A549 (cell line): ENCODE results near the gene ANK2.

Experiments used
- TP53 ChIP-seq: fragments of 250-450 bp; sonication (Bioruptor Pico); IDR thresholded peaks from 2 replicates; pipeline ENCODE4 v1.5.0; 2021; ENCODE audit warnings: mild to moderate bottlenecking, moderate library complexity
- TF ChIP-seq, protein P1 (sequence below): fragments of >200 bp; sonication (Bioruptor Twin); formaldehyde crosslinking; IDR thresholded peaks from 3 replicates; pipeline ENCODE4 v1.5.1; 2016

DNA sequence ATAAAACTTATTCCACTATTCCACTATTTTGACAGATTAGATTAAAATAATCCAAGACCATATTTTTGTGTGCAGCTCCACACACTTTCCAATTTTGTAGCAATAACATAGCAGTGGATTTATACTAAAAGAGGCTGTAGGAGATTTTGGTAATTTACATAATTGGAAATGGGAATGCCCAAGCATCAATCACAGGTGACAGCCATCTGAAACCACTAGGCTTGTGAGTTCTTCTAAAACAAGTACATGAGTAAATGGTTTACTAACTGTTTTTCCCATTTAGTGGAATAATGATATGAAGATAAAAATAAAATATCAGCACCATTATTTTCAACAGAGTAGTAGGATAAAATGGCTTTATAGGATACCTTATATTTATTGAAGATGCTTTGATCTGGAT, 4.4 kb downstream of the ANK2 start:
- no peak for TF ChIP-seq TP53 (CRISPR knock-in tag)
- TF ChIP-seq, protein P1, sequence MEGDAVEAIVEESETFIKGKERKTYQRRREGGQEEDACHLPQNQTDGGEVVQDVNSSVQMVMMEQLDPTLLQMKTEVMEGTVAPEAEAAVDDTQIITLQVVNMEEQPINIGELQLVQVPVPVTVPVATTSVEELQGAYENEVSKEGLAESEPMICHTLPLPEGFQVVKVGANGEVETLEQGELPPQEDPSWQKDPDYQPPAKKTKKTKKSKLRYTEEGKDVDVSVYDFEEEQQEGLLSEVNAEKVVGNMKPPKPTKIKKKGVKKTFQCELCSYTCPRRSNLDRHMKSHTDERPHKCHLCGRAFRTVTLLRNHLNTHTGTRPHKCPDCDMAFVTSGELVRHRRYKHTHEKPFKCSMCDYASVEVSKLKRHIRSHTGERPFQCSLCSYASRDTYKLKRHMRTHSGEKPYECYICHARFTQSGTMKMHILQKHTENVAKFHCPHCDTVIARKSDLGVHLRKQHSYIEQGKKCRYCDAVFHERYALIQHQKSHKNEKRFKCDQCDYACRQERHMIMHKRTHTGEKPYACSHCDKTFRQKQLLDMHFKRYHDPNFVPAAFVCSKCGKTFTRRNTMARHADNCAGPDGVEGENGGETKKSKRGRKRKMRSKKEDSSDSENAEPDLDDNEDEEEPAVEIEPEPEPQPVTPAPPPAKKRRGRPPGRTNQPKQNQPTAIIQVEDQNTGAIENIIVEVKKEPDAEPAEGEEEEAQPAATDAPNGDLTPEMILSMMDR: no peak
